ENCODE measurements around the gene CACNG3.
"Not testable (repeated sequence)": the region's sequence is repeated elsewhere in the genome, so short reads cannot be mapped to it uniquely, and the experiment has no call there.

Gene CACNG3

GRCh38 chr16:24337013-24337412 is 80.9 kb downstream of the CACNG3 start:
- no peak for DNase-seq

- not testable (repeated sequence) for DNase-seq
These were observed 87.7 kb downstream of the CACNG3 start for GRCh38 chr16:24343829-24344228.

GRCh38 chr16:24344784-24345183 is 88.6 kb downstream of the CACNG3 start:
- DNase-seq, result no peak

GRCh38 chr16:24345704-24346103 is 89.6 kb downstream of the CACNG3 start:
- DNase-seq, result no peak

GRCh38 chr16:24346734-24347133 is 90.6 kb downstream of the CACNG3 start:
- no peak for DNase-seq

GRCh38 chr16:24347556-24347955 is 91.4 kb downstream of the CACNG3 start:
- no peak for DNase-seq

GRCh38 chr16:24348545-24349290 is 92.6 kb downstream of the CACNG3 start:
- no peak for DNase-seq

GRCh38 chr16:24349320-24349719 is 93.2 kb downstream of the CACNG3 start:
- no peak for DNase-seq

- DNase-seq, result no peak
These were observed 96.6 kb downstream of the CACNG3 start for GRCh38 chr16:24352746-24353145.

- no peak for DNase-seq
These were observed 97.5 kb downstream of the CACNG3 start for GRCh38 chr16:24353622-24354021.

- no peak for DNase-seq
These were observed 101.4 kb downstream of the CACNG3 start for GRCh38 chr16:24357511-24357910.

GRCh38 chr16:24358117-24358516 is 102.0 kb downstream of the CACNG3 start:
- no peak for DNase-seq

- DNase-seq, result no peak
These were observed 103.4 kb downstream of the CACNG3 start for GRCh38 chr16:24359490-24359889.

GRCh38 chr16:24360936-24361335 is 104.8 kb downstream of the CACNG3 start:
- DNase-seq, result no peak

- no peak for DNase-seq
These were observed 108.5 kb downstream of the CACNG3 start for GRCh38 chr16:24364596-24364995.

GRCh38 chr16:24367186-24367710 is 111.1 kb downstream of the CACNG3 start:
- DNase-seq, result no peak

GRCh38 chr16:24372824-24373223 is 116.7 kb downstream of the CACNG3 start:
- DNase-seq, result no peak

- no peak for DNase-seq
These were observed 122.9 kb downstream of the CACNG3 start for GRCh38 chr16:24378999-24379398.

GRCh38 chr16:24381470-24382118 is 125.5 kb downstream of the CACNG3 start:
- no peak for DNase-seq

- no peak for DNase-seq
These were observed 126.8 kb downstream of the CACNG3 start for GRCh38 chr16:24382762-24383407.

GRCh38 chr16:24394341-24394740 is 138.2 kb downstream of the CACNG3 start:
- no peak for DNase-seq

GRCh38 chr16:24396350-24397271 is 140.5 kb downstream of the CACNG3 start:
- DNase-seq, result no peak

GRCh38 chr16:24409045-24409444 is 152.9 kb downstream of the CACNG3 start:
- DNase-seq, result no peak
